GM21576 (cell line): Measurements from ENCODE around the gene CENPU.
"Not testable (repeated sequence)": the region's sequence is repeated elsewhere in the genome, so short reads cannot be mapped to it uniquely, and the experiment has no call there.

Experiments
- ATAC-seq: cut with Tn5 transposase; IDR thresholded peaks from one replicate; pipeline ENCODE4 v1.9.1; 2021; ENCODE audit warnings: mild to moderate bottlenecking, moderate library complexity; ENCODE audit not compliant: unreplicated experiment

Gene CENPU

DNA sequence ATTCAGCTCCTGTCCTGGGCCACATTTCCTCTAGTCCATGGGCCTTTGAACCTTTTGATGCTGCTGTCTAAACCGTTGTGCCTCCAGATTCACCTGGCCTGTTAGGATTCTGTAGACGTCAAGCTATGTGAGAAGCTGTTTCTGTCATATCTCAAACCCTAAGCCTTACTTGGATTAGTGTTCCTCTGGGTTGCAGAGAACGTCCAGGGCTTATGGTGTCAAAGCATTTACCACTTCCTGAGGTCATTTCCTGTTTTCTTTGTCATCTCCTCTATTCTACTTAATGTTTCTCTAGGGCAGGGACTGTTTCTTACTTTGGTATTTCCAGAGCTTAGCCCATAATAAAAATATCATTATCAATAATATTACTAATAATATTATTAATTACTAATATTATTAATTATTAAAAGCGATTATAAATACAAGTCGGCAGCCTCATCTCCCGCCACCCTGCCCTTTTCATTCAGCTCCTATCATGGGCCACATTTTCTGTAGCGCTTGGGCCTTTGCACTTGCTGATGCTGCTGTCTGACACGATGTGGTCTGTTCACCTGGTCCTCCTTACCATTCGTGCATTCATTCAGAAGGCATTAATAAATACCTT, 65.3 kb downstream of the CENPU start:
- no peak for ATAC-seq

DNA sequence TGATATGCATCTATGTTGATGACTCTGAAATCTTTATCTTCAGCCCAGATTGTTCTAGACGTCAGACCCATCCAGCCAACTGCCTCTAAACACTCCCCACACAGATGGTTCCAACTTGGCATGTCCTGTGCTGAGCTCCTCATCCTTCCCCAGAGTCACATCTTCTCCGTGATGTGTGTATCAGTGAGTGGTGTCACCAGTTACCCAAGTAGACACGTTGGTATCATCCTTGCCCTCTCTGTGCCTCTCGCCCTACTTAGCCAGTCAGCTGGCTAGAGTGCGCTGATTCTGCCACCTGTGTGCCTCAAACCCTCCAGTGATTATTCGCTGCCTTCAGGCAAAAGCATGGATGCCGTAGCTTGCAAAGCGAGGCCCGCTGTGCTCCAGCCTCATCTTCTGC, 65.8 kb downstream of the CENPU start:
- no peak for ATAC-seq

DNA sequence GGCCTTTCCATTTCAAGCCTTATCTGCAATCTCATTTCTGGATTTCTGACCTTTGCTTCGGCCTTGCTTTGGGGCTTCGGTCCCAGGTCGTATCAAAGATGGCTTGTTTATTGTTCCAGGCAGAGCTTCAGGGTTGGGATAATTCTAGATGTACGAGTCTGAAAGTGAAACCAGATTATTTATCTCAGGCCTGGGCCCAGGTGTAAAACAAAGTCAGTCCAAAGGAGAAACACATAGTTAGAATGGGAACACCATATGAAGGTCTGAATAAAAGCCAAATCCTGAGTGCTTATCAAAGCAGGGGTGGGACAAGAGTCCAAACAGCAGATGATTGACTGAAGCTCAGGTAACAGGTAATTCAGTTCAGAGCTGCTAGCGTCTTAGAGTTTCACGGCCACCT, 67.2 kb downstream of the CENPU start:
- no peak for ATAC-seq

DNA sequence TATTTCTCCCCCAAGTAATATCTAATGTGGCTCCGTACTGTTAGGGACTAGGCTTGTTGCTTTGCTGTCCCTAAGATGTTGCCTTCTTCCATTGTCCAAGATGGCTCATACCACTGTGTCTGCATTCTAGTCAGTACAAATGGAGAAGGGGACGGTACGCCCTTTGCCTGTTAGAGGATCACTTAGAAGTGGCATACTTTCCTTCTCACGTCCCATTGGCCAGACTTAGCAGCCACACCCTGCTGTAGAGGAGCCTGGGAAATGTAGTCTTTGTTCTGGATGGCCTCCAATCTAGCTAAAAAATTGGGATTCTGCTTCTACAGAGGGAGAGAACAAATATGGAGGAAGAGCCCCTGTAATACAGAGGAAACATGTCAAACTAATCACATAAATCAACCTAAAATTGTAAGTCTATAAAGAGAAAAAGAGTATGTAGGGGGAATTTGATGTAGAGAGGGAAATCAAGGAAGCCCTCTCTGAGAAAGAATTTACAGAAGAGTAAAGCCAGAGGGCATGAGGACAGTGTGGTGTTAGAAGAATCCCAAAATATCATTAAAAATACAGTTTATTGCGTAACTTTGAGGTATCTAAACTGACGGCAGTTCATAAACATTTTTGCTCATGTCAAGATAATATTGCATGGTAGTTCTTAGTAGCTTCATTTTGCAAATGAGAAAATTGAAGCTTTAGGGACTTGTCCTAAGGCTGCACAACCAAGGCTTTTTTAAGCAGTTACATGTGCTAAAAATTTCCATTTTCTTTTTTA, 69.3 kb downstream of the CENPU start:
- ATAC-seq = no peak

DNA sequence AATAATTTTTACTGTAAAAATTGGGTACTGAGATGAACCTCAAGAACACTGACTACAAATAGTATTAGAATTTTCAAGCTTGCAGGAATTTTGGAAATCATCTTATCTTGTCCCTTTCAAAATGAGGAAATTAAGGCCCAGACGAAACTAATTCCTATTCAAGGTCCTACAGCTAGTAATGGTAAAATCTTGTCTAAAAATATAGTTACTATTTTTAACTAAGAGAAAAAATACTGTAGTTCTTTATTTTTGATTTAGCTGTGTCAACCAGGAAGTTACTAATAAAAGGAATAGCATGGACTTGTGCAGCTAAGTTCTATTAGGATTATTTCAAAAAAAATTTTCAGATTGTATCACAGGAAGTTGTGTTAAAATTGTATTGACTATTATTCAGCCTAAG, 71.7 kb downstream of the CENPU start:
- ATAC-seq = no peak

DNA sequence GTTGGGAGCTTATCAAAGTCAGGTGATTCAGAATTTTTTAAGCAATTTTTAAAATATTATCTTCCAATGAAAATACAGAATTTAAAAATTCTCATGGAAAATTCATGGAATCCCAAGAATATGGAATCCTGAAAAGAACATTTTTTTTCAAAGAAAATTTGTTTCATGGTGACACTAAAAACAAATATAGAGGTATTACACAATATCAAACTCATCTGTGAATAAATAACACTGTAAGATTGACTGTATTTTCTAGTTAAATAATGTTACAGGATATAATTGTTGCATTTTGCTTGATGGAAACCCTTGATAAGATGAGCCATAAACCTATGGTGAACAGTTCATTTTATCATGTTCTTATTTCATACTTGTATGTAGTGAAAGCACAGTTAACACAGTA, 72.9 kb downstream of the CENPU start:
- no peak for ATAC-seq

DNA sequence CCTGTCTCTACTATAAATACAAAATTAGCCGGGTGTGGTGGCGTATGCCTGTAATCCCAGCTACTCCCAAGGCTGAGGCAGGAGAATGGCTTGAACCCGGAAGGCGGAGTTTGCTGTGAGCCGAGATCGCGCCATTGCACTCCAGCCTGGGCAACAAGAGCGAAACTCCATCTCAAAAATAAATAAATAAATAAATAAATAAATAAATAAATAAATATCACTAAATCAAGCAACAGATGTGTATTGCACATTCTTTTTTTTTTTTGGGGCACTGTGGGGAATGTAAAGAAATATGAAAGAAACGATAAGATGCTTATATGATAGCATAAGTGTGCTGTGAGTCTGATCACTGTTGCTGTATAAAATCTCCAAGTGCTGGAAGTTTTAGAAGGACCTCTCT, 76.1 kb downstream of the CENPU start:
- ATAC-seq = not testable (repeated sequence)

DNA sequence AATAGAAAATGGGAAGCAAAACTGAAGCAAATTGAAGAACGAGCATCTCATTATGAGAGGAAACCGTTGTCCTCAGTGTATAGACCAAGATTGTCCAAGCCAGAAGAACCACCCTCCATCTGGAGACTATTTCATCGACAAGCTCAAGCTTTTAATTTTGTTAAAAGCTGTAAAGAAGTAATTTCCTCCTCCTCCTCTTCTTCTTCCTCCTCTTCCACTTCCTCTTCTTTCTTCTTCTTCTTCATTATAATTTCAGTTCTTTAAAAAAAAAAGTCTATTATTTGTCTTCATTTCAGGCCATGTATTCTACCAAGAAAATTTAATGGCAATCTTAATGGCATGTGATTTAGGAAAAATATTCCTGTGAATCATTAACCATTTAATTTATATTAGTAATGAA, 76.8 kb downstream of the CENPU start:
- no peak for ATAC-seq

DNA sequence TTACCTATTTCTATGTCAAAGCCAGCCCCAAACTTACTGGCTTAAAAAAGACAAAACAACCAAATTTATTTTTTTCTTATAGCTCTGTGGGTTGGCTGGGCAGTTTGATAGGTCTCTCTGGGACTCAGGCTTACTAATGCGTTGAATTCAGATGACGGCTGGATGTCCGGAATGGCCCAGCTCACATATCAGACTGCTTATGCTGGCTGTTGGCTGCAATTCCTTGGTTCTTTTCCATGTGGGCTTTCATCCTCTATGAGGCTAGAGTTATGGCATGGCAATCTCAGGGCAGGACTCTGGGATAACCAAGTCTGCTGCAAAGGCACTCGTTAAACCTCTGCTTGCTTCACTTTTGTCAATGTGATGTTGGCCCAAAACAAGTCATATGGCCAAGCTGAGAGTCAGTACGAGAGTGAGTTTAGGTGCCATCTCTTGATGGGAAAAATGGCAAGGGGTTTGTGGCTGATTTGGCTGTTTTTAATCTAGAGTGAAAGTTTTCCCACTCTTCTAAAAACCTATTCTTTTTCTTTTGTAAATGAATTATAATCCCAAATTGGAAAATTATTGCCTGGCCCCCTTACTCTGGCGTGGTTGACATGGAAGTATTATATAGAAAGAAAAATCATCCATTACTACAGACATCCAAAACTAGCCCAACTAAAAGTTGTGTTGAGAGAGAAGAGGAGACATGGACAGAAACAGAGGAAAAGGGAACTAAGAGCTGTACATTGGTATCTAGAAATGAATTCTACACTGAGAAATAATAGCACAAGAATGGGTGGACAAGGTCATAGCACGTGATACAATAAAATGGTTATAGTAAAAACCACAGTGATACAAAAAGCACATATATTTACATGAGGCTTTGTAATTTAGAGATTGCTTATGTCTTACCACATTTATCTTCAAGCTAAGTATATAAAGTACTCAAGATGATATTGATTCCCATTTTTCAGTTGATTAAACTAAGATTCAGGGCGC, 77.7 kb downstream of the CENPU start:
- ATAC-seq = no peak

DNA sequence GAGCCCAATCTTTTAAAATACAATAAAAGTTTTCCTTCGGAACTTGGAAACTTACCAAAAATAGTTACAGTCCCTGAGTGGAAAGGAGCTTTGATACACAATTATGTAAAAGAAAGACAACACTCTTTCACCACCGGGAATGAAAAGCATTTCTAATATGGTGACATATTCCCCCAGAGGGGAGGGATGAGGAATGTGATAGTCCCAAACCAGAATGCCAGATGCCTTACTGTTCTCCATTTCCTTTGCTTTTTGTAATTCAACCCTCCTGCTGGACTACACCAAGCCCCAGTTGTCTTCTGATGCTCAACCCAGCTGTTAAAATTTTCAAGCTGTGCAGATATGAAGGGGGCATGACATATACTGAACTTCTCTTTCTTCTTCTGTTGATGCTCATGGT, 80.2 kb downstream of the CENPU start:
- ATAC-seq = no peak

DNA sequence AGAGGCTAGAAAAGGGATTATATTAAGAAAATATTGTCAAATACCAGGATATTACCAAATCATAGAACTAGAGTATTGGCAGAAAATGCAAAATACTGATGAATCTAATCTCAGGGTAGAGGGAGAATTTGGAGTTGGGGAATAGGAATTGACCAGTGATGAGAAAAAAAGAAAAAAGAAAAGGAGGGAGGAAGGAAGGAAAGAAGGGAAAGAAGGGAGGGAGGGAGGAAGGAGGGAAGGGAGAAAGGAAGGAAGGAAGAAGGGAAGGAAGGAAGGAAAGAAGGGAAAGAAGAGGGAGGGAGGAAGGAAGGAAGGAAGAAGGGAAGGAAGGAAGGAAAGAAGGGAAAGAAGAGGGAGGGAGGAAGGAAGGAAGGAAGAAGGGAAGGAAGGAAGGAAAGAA, 81.2 kb downstream of the CENPU start:
- ATAC-seq = not testable (repeated sequence)

DNA sequence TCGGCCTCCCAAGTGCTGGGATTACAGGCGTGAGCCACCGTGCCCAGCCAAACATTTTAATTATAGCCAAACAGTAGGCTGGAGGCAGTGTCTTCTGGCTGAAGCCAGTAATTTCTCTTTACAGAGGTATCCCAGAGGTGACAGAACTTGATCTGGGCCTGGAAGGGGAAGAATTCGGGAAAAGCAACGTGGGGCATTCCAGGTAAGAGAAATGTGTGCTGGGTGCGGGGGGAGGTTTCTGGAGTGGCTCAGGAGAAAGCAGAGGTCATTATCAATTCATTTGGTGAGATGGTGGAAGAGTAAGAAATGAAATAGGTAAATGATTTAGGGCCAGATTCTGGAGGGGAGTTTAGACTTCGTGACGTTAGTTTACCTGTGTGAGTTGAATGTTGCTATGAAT, 82.0 kb downstream of the CENPU start:
- no peak for ATAC-seq

DNA sequence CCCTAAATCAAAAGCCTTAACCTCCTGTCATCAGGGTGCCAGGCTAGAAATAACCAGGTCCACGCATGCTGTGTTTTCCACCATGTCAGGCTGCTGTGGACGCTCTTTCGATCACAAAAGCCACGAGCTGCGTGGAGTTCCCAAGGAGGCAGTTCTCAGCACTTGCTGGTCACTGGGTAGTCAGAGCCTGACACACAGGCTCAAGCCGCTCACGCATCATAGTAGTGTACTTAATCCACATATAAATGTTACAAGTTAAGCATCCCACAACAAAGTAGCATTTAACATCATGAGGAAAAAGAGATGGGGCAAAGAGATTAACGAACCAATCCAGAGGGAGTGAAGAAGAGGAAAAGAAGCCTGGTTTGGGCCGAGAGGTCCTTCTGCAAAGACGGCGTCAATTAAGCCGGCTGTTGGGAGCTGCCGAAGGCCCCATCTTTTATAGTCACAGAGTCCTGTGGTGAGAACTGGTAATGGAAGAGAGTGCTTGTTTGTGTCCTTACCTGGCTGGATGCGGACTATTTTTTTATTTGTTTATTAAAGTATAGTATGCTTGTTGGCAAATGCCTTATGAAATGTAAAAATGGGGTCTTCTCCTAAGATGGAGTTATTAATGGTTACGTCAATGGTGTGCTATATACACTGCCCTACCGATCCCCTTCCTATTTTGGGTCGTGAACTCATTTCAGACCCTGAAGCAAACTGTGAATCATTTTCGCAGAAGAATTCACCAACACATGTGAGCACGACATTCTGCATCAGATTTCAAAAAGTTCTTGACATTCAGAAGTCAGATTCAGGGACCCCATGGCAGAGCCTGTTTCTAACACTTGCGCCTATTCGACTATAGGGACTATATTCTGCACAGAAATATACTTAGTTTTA, 83.7 kb downstream of the CENPU start:
- peak; percentile 5 for ATAC-seq

DNA sequence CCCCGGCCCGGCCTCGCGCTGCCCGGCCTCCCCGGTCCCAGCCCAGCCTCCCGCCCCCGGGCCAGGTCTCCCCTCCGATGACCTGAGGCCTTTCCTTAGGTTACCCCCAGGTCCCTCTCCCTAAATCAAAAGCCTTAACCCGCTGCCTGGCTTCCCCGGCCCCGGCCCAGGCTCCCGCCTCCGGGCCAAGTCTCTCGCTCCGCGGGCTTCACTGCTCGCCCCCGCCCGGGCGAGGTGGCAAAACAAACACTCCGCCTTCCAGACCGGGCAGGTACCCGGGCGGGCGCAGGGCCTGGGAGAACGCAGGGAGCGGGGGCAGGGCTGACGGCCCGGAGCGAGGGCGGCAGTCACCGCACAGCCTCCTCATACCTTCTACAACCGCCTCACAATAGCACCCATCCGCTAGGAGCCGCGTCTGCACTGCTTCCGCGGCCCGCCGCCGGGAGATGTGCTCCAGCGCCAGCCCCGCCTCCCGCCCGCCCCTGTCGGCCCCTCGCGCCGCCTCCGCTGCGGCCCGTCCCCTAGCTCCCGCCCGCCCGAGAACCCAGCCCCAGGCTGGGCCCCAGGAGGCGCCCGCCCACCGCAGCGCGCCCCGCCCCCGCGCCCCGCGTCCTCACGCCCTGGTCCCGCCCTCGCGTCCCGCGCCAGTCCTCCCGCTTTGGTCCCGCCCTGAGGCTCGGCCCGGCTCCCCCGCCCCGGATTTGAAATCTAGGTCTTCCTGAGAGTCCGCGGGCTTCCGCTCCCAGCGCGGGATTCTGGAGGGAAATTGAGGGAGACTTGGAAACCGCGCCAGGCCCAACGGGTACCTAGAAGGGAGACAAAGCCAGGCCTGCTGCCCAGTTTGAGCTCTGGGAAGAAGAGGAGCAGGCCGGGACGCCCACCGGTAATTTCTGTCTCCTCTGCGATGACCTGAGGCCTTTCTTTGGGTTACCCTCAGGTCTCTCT, 84.6 kb downstream of the CENPU start, which contains the start of the genes CASP3 and PRIMPOL:
Gene CASP3 (minus strand): TSS at position 422 of the 945 bp plus-strand sequence. CDS start 10,994 bp downstream, outside the sequence.
Gene PRIMPOL (plus strand): TSS at position 713 of the 945 bp plus-strand sequence. CDS start 7,403 bp downstream, outside the sequence.
- peak; percentile 79 for ATAC-seq

DNA sequence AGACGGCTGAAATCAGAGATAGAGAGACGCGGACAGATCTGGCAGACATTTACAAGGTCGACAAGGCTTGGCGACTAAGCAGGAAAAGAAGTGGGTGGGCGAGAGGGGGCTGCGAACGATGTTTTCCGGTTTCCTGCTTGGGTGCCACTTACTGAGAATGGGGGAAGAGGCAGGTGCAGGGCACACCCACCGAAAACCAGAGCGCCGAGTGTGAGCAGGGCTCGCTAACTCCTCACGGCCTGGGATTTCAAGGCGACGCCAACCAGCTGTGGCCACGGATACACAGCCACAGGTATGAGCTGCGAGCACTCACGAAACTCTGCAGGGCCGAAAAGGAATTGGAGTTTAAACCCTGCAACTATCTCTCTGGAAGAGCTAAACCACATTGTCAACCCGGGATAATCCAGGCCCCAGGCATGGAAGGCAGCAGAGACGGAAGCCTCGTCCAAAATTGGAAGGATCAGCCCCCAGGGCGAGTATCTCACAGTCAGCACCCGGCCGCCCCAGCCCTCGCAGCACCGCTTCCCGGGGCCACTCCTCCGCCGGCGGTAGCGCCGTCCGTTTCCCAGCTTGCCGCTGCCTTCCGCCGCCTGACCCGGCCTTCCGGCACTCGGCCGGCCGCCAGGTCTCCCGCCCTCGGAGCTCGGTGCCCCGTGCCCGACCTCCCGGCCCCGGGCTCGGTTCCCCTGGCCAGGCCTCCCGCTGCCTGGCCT, 85.4 kb downstream of the CENPU start:
- peak; percentile 29 for ATAC-seq

DNA sequence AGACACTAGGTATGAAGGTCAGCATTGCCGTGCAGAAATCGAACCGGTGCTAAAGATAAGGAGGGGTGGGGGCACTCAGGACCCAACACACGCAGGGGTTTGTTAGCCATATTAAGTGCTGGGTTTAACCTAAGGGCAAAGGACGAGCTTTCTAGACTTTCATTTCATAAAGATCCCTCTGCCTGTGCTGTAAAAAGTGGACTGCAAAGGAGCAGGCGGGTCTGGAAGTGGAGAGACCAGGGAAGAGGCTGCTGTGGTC, 85.9 kb downstream of the CENPU start:
- ATAC-seq = no peak

DNA sequence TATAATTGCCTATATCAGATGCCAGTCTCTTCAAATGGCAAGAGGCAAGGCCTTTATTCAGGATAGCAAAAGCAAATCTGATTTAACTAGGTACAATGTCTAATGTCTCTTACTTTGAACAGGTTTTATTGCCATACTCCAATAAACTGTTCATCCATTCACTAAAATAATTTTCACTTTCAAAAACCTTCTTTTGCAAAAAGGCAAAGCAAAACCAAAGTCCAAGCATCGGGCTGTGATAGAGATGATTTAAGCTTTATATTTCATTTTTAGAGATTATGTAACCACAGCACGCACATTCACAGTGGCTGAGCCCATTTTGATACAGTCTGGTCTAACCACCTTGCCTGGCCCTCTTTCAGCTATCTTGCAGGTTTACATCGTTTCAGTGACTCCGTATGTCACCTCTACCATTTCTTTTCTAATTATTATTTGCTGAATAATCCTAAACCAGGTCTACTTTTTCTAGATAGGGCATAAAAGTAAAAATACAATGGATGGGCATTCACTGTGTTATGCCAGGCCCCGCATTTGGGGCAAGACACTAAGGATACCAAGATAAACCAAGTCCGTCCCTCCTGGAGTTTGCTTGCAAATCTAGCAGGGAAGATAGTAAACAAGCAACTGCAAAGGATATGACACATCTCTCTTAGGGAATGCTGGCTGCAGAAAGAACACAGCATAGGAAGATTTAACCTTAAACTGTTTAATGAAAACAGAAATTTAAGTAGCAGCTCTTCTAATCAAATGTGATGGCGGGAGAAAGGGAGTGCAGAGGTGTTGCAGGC, 86.4 kb downstream of the CENPU start:
- no peak for ATAC-seq
